ENCODE results near the gene CAPN5. TPM values are rescaled to one million over a fixed set of nuclear protein-coding genes. Genes with fewer than 3 reads are reported as not detected.

Gene CAPN5
- total RNA-seq, 1 donor from 2014 or later = 7.4 TPM

GRCh38 chr11:77122576-77123212 is 55.9 kb downstream of the CAPN5 start:
- Mint-ChIP-seq H3K4me3 (no peak overlapping the region), H3K4me1 (peaks cover 15% of the 10 kb centered on the region), H3K27me3 (ENCODE audit: insufficient read depth, low read depth) (peaks cover 9% of the 10 kb centered on the region), H3K27ac (no peak overlapping the region), H3K9me3 (no peaks in the 10 kb centered on the region), H3K36me3 (peaks cover 4% of the 10 kb centered on the region)
- no peak for DNase-seq (ENCODE audit: low spot score)
- no peak overlapping the region for H3K27ac ChIP-seq
- H3K4me2 ChIP-seq = no peak overlapping the region
- H2AFZ ChIP-seq (replicated peaks) = no peak overlapping the region
- H3K9me3 ChIP-seq (ENCODE audit: low read depth) = no peaks in the 10 kb centered on the region
- no peaks in the 10 kb centered on the region for H4K20me1 ChIP-seq (ENCODE audit: low read depth)
- H3K36me3 ChIP-seq = no peaks in the 10 kb centered on the region
- H3K27me3 ChIP-seq = no peaks in the 10 kb centered on the region
- no peak overlapping the region for H3K9ac ChIP-seq
- peaks cover 3% of the 10 kb centered on the region for H3K4me1 ChIP-seq
- TF ChIP-seq CTCF (IDR thresholded peaks at IDR 0.05) (no peak), EZH2phosphoT487 (IDR thresholded peaks at IDR 0.05) (no peak)
- H3F3A ChIP-seq (ENCODE audit: low read depth) = peaks cover 5% of the 10 kb centered on the region
- H3K4me3 ChIP-seq = no peak overlapping the region
- no peaks in the 10 kb centered on the region for H3K79me2 ChIP-seq (ENCODE audit: low read depth)

GRCh38 chr11:77123591-77123990 is 56.8 kb downstream of the CAPN5 start:
- no peaks in the 10 kb centered on the region for H3K36me3 ChIP-seq
- no peaks in the 10 kb centered on the region for H3K27me3 ChIP-seq
- Mint-ChIP-seq H3K27me3 (ENCODE audit: insufficient read depth, low read depth) (peaks cover 9% of the 10 kb centered on the region), H3K36me3 (peaks cover 4% of the 10 kb centered on the region), H3K27ac (no peak overlapping the region), H3K9me3 (no peaks in the 10 kb centered on the region), H3K4me3 (no peak overlapping the region), H3K4me1 (peaks cover 20% of the 10 kb centered on the region)
- H2AFZ ChIP-seq (replicated peaks) = no peak overlapping the region
- peaks cover 5% of the 10 kb centered on the region for H3F3A ChIP-seq (ENCODE audit: low read depth)
- no peaks in the 10 kb centered on the region for H3K9me3 ChIP-seq (ENCODE audit: low read depth)
- H3K4me2 ChIP-seq = no peak overlapping the region
- DNase-seq (ENCODE audit: low spot score) = no peak
- no peak overlapping the region for H3K27ac ChIP-seq
- peaks cover 9% of the 10 kb centered on the region for H3K4me1 ChIP-seq
- no peak overlapping the region for H3K9ac ChIP-seq
- H4K20me1 ChIP-seq (ENCODE audit: low read depth) = no peaks in the 10 kb centered on the region
- TF ChIP-seq CTCF (IDR thresholded peaks at IDR 0.05) (no peak), EZH2 (IDR thresholded peaks at IDR 0.05) (no peak), EZH2phosphoT487 (IDR thresholded peaks at IDR 0.05) (no peak)
- no peaks in the 10 kb centered on the region for H3K79me2 ChIP-seq (ENCODE audit: low read depth)
- H3K4me3 ChIP-seq = no peak overlapping the region

- H3K36me3 ChIP-seq = no peaks in the 10 kb centered on the region
- peaks cover 4% of the 10 kb centered on the region for H3K36me3 Mint-ChIP-seq
- no peak overlapping the region for H3K27ac Mint-ChIP-seq
- no peaks in the 10 kb centered on the region for H3K9me3 ChIP-seq (ENCODE audit: low read depth)
- H3K27me3 ChIP-seq = no peaks in the 10 kb centered on the region
- H3K9ac ChIP-seq = no peak overlapping the region
- peaks cover 9% of the 10 kb centered on the region for H3K4me1 ChIP-seq
- H3K79me2 ChIP-seq (ENCODE audit: low read depth) = no peaks in the 10 kb centered on the region
- no peaks in the 10 kb centered on the region for H3K9me3 Mint-ChIP-seq
- peaks cover 5% of the 10 kb centered on the region for H3F3A ChIP-seq (ENCODE audit: low read depth)
- H3K4me3 ChIP-seq = no peak overlapping the region
- no peak overlapping the region for H2AFZ ChIP-seq (replicated peaks)
- no peaks in the 10 kb centered on the region for H4K20me1 ChIP-seq (ENCODE audit: low read depth)
- no peak overlapping the region for H3K4me3 Mint-ChIP-seq
- DNase-seq (ENCODE audit: low spot score) = no peak
- TF ChIP-seq EZH2phosphoT487 (IDR thresholded peaks at IDR 0.05) (no peak), EZH2 (IDR thresholded peaks at IDR 0.05) (no peak), CTCF (IDR thresholded peaks at IDR 0.05) (no peak)
- peaks cover 24% of the 10 kb centered on the region for H3K4me1 Mint-ChIP-seq
- H3K27ac ChIP-seq = no peak overlapping the region
- no peak overlapping the region for H3K4me2 ChIP-seq
- peaks cover 9% of the 10 kb centered on the region for H3K27me3 Mint-ChIP-seq (ENCODE audit: insufficient read depth, low read depth)
These were observed 57.3 kb downstream of the CAPN5 start for GRCh38 chr11:77124041-77124440.

Data from neural progenitor cell (in vitro differentiated cells).